ELR (cell line): Measurements from ENCODE around the gene FA2H.
"Not testable (repeated sequence)": the region's sequence is repeated elsewhere in the genome, so short reads cannot be mapped to it uniquely, and the experiment has no call there.

ENCODE experiments used
- DNase-seq: peaks from one replicate; pipeline ENCODE4 v3.0.0-alpha.2; 2015; ENCODE audit warnings: low read depth

FA2H gene

GRCh38 chr16:74682556-74682955 is 92.1 kb downstream of the FA2H start:
- DNase-seq: no peak

GRCh38 chr16:74680681-74681080 is 93.9 kb downstream of the FA2H start:
- DNase-seq: no peak

- DNase-seq: no peak
Measured at GRCh38 chr16:74679983-74680382, 94.6 kb downstream of the FA2H start.

GRCh38 chr16:74677868-74678267 is 96.8 kb downstream of the FA2H start:
- DNase-seq: no peak

- no peak for DNase-seq
Measured at GRCh38 chr16:74673876-74674275, 100.7 kb downstream of the FA2H start.

- not testable (repeated sequence) for DNase-seq
Measured at GRCh38 chr16:74668877-74669276, 105.7 kb downstream of the FA2H start.

GRCh38 chr16:74667255-74667700 is 107.3 kb downstream of the FA2H start:
- DNase-seq: peak; percentile 61

- peak; percentile 100 for DNase-seq
Measured at GRCh38 chr16:74666425-74667254, 108.0 kb downstream of the FA2H start, which contains the start of gene RFWD3. Gene RFWD3, minus strand, starts transcription at chr16:74666877. Its CDS starts 5,428 bp downstream, at chr16:74661449.

- no peak for DNase-seq
Measured at GRCh38 chr16:74666010-74666421, 108.6 kb downstream of the FA2H start.
